Activated effector memory CD4-positive, alpha-beta T cell treated with anti-CD3 and anti-CD28 coated beads, Interleukin-2, amount 50 U/mL, for 16 hours (primary cell): ENCODE results near the gene CDC27.
"Not testable (repeated sequence)": the region's sequence is repeated elsewhere in the genome, so short reads cannot be mapped to it uniquely, and the experiment has no call there.

Source experiments
- DNase-seq: peaks from one replicate; pipeline ENCODE4 v3.0.0-alpha.2; 2020

Gene CDC27, protein sequence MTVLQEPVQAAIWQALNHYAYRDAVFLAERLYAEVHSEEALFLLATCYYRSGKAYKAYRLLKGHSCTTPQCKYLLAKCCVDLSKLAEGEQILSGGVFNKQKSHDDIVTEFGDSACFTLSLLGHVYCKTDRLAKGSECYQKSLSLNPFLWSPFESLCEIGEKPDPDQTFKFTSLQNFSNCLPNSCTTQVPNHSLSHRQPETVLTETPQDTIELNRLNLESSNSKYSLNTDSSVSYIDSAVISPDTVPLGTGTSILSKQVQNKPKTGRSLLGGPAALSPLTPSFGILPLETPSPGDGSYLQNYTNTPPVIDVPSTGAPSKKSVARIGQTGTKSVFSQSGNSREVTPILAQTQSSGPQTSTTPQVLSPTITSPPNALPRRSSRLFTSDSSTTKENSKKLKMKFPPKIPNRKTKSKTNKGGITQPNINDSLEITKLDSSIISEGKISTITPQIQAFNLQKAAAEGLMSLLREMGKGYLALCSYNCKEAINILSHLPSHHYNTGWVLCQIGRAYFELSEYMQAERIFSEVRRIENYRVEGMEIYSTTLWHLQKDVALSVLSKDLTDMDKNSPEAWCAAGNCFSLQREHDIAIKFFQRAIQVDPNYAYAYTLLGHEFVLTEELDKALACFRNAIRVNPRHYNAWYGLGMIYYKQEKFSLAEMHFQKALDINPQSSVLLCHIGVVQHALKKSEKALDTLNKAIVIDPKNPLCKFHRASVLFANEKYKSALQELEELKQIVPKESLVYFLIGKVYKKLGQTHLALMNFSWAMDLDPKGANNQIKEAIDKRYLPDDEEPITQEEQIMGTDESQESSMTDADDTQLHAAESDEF

DNA sequence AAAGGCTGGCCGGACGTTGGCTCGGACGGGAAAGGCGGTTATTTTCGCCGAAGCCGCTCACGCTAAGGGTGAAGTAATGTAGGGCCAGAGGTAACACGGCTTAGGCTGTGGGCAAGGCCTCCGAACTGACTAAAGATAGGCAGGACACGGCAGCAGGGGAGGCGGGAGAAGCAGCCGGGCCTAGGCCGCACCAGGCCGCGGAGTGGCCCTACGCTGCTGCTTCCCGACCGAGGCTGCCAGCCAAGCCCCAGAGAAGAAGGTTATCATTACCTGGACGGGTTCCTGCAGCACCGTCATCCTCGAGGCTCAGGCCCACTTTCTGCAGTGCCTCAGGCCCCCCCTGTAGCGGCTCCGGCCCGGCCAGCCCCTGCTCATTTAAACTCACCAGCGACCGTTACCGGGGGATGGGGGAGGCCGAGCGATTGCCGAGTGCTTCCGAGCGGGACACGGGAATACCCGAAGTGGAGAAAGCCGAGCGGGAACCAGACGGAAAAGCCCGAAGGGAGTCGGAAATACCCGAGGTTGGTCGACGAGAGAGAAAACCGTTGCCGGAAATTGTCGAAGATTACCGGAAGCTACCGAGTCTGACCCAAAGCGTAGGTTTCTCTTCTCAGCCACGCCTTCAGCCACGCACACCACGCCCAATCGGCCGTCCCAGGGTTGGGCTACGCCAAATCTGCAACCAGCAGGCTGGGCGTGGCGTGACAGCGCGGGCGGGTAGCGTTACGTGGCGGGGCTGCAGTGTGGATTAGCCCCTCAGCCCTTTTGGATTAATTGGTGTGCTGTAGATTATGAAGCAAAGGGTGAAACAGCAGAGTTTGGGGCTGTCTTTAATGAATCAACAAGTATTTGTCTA is at the start of gene CDC27:
TSS of gene CDC27 (minus strand) at position 420 of the 856 bp plus-strand sequence. CDS start at position 297, 123 bp downstream.
- DNase-seq = peak; percentile 100

DNA sequence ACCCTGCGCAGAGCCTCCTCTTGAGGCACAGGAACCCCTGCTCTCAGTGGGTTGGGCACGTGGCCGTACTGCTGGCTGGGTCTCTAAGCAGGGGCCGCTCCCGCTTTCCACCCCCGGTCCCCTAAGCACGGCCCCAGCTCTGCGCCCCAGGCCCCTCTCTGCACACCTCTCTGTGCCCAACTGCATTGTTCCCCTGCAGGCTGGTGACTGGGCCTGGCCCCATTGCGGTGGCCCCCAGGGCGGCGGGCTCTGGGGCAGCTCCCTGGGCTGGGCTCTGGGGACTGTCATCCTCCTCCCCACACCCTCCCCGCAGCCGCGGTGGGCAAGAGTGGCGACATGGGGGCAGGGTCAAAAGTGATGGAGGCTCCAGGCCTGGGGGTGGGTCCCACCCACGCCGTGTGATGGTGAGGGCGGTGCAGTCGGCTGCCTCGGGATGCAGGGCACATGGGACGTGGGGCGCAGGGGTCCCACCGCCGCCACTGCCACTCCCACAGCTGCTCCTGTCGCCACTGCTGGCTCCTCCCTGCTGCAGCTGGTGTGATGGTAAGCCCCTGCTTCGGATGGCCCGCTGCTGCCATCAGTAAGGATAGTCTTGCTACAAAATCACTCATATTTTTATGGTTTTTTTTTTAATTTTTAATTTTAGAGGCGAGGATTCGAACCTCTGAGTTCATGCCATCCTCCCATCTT is 49.4 kb upstream of the CDC27 start:
- no peak for DNase-seq

DNA sequence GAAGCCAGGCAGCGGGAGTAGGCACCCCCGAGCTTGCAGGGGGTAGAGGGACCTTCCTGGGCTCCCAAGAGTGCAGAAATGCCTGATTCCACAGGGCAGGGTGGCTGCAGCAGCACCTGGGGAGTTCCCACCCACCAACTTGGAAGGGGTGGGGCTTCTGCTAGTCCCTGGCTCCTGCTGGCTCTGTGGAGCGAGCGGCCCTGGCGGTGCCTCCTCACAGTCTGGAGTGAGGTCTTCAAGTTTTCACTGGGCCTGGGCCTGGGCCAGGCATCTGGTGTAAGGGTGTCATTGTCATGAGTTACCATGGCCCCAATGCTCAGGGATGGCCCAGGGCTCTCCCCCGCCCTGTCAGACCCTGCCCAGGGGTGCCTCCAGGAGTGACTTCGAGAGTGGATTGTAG is 48.7 kb upstream of the CDC27 start:
- DNase-seq = no peak

DNA sequence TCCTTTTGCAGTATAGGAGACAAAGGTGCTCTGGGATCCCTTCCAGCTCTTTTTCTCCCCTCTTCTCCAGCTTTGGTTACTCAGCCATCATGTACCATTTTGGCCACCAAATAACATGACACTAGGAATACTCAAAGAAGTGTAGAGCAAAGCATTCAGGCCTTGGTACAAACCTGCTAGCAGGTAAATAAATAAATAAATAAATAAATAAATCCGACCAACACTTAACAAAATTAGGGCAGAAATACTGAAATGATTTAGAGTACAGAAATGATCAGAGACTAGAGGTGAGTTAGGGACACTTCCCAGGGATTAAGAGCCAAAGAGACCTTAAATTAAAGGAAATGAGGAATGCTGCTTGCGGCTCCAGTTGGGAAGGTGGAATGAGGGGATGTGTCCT is 46.8 kb upstream of the CDC27 start:
- DNase-seq = no peak

DNA sequence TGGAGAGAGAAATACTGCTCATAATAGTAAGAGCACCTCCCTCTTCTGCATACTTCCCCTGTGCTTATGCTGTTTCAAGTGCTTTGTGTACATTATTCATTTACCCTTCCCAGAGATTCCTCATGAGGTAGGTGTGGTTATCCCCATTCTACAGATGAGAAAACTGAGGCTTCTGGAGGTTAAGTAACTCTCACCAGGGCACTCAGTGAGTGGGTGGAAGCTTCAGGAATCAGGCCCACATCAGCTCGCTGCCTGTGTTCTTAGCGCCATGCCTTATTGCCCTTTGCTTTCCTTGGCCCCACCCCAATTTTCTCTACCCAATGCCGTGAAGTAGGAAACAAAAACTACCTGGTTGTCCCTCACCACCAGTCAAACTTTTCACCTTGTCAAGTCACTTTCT is 46.4 kb upstream of the CDC27 start:
- no peak for DNase-seq

DNA sequence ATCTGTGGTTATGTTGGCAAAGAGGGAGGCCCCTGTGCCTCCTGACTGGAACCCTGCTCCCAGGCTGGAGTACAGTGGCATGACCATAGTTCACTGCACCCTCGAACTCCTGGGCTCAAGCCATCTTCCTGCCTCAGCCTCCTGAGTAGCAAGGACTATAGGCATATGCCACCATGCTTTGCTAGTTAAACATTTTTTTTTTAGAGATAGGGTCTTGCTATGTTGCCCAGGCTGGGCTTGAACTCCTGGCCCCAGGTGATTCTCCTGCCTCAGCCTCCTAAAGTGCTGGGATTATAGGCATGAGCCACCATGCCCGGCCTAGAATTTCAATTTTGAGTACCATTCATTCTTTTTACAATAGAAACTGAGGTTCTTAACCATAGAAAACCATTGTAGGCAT is 43.4 kb upstream of the CDC27 start:
- DNase-seq = no peak

DNA sequence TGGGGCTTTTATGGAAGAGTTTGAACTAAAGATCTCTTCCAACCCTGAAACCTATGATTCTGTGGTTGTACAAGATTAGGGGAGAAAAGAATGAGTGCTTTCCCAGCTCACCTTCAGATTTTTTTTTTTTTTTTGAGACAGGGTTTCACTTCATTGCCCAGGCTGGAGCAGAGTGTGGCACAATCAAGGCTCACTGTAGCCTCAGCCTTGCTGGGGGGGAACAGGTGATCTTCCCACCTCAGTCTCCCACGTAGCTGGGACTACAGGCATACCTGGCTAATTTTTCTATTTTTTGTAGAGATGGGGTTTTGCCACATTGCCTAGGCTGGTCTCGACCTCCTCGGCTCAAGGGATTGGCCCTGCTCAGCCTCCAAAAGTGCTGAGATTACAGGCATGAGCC is 42.8 kb upstream of the CDC27 start:
- DNase-seq = no peak

DNA sequence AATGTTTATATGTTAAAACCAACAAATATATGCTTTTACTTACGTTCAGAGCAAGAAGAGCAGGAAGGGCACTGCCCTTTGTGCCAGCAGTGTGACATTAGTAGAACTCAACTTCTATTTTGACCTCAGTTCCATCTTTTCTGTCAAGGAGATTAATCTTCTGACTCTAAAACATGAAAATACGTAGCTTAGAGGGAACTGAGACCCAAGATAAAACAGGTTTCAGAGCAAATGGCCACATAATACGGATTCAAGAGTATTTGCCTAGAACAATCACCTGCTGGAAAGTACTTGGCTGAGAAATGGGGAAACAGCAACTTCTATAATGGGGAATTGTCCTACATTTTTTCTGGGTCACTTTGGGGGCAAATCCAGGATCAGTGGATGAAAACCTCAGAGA is 42.2 kb upstream of the CDC27 start:
- DNase-seq = no peak

DNA sequence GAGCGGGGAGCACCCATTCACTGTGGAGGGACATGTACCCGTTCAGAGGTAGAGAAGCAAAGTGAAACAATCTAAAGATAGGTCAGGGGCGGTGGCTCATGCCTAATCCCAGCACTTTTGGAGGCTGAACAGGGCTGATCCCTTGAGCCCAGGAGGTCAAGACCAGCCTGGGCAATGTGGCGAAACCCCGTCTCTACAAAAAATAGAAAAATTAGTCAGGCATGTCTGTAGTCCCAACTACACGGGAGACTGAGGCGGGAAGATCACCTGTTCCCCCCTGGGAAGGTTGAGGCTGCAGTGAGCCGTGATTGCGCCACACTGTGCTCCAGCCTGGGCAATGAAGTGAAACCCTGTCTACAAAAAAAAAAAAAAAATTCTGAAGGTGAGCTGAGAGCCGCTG is 41.8 kb upstream of the CDC27 start:
- no peak for DNase-seq

DNA sequence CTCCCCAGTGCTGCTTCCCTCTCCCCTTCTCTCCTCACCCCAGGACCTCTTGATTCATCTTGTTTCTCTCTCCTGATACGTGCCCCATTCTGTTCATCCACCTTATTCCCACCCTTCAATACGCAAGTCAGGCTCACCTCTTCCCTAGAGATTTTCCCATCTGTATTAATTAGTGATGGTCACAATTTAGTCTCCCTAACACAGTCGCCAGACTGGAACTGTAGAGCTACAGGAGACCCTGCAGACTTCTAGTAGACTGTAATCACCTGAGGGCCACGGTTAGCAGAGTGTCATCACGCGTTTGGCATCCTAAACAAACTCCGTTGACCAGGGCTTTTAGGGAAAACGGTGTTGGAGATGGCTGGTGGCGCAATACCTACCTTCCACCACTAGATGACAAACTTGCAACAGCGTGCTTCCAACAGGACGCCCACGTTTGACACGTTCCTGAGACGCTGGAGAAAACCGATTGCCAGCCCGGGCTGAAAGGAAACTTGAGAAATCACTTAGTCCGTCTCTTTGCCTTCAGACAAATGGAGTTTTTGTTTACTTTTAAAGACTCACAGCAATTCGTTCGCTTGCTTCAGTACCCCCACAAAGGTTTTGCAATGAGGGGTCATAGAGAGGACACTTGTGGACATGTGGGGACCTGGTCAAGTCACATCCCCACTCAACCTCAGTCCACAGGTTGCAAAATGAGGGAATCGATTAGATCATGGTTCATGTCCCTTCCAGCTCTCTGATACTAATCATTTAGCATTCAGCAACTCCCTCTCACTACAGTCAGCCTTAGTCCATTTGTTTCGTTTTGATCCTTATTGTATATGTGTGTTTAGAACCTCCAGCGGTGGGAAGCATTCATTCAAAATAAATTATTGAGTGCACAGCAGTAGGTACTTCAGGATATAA is 40.7 kb upstream of the CDC27 start:
- peak; percentile 88 for DNase-seq

DNA sequence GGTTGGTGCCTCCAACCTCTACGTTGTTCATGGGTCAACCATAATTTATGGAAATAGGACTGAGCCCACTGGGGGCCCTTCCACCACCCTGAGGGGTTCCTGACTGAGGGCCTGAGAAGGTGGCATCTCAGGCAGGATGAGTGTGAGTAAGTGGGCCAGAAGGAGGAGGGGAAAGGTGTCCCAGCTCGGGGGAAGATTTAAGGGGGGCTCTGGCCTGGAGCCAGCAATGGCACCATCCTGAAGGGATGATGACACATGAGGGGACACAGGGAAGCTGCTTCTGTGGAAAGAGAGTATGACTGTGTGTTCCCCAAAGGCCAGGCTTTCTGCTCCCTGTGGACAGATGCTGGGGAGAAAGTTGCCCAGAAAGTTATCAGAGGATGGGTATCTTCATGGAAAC is 38.8 kb upstream of the CDC27 start:
- DNase-seq = no peak

DNA sequence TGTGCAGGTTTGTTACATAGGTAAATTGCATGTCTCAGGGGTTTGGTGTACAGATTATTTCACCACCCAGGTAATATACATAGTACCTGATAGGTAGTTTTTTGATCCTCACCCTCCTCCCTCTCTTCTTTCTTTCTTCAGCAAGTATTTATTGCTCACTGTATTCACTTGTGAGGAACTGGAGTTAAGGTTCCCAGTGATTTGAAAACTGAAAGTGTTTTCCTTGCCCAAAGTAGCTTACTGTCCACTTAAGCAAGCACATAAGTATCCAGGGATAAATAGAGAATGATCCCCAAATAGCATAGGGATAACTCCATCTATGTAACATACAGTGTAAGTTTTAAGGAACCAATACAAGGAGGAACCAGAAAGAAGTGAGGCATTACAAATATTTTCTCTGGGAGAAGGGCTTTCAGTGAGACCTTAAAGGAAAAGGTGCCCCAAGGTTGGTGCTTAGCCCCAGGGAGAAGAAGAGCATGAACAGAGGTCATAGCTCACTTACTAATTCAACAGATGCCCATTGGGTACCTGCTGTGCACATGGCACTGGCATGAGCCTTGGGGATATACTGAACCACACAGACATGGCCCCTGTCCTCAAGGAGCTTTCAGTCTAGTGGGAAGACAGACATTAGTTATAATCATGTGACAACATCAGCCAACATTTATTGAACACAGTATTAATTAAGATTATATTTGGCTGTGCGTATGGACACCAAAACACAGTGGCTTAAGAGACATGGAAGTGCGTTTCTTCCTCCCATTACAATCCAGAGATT is 37.0 kb upstream of the CDC27 start:
- no peak for DNase-seq

DNA sequence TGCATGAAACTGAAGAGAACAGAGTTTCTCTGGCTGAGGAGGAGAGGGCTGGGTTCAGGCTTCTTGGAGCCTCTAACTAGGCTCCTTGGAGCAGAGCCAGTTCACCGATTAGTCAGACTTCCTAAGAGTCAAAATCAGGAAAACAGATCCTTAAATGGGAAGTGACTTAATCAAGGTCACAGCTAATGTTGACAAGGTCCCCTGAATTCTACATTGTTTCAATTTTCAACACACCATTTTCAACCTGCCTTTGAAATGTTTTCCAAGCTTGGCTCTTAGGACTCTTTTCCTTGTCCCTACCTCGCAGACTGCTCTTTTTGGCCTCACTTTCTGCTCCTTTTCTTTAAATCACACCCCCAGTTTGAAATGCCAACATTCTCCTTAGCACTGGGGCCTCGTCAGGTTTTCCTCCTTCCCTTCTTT is 36.4 kb upstream of the CDC27 start:
- DNase-seq = no peak

DNA sequence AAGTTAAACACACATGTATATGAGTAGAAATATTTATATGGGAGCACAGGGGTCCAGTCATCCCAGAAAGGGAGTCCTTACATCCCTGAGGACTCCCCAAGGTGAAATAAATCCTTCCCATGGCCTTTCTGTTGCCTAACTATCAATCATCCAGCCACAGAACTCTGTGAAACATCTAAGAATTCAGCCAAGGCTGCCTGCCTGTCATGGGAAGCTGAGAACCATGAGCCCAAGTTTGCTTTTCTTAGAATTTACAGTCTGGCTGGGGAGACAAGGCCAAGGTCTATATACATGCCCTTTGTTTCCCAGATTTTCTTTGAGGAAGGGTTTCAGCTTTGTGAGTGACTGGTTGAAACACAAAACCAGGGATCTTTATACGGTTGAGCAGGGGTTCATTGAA is 35.9 kb upstream of the CDC27 start:
- DNase-seq = no peak

DNA sequence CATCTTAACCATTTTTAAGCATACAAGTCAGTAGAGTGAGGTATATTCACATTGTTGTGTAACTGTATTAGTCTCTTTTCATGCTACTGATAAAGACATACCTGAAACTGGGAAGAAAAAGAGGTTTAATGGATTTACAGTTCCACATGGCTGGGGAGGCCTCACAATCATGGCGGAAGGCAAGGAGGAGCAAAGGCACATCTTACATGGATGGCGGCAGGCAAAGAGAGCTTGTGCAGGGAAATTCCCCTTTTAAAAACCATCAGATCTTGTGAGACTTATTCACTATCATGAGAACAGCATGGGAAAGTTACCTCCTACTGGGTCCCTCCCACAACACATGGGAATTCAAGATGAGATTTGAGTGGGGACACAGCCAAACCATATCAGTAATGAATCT is 35.0 kb upstream of the CDC27 start:
- DNase-seq = not testable (repeated sequence)

DNA sequence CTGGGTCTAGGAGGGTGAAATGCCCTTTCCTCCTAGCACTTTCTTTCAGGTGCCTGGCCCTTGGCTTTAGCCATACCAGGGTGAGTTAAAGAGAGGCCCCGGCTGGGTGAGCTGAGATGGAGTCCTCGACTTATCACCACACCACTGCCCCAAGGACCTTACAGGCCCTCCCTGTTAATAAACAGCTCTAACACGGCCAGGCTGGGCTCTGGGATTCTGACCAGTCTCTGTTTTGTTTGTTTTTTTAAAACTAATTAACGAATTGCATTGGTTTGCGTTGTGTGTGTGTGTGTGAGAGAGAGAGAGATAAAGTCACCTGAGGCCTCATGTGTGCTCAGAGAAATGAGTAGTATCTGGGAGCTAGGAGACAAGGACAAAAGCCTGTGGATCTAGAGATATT is 34.4 kb upstream of the CDC27 start:
- no peak for DNase-seq

DNA sequence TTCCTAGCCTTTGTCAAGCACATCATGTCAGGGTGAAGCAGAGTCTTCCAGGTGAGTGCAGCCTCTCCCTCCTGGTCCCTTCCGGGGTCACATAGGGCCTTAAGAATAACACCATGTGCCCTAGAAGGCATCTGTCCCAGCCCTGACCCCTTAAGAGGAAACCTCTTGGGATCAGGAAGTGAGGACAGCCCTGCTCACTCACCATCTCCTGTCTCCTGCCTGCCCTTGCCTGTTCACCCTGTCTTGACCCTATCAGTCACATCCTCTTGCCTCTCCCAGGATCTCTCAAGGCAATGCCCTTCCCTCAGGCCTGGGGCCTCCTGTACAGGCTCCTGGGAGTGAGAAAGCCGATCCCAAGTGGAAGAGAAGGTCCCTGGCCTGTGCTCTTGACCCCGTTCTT is 33.9 kb upstream of the CDC27 start:
- peak; percentile 27 for DNase-seq

DNA sequence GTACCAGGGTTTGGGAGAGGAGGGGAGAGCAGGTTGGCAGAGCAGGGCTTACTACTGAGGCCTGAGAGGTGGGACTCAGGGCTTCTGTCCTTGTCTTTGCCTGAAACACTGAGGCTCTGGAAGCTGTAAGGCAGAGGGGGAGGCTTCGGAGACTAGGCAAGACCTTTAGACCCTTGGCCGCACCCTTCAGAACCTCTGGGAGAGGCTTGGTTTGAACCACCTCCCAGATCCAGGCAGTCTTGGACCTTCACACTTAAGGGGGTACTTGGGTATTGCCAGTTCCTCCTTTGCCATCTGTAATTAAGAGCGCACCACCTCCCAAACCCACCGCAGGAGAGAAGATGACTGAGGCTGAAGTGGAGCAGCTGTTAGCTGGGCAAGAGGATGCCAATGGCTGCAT is 33.0 kb upstream of the CDC27 start:
- no peak for DNase-seq

DNA sequence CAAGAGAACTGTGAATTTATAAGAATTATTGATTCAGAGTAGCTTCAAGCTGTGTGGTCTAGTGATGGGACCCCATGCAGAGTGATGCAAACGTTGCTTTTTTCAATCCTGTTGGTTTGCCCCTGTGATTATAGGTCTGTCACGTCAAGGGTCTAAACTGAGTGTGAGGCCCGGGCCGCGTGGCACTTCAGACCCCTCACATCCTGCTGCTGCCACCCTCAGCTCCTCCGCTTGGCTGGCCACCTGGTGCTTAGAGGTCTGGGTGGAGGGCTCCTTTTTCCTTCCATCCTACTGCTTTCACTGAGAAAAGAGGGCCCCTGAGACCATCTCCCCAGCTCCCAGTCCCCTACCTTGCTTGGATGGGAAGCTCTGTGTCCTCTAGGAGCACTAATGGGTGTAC is 32.1 kb upstream of the CDC27 start:
- no peak for DNase-seq

DNA sequence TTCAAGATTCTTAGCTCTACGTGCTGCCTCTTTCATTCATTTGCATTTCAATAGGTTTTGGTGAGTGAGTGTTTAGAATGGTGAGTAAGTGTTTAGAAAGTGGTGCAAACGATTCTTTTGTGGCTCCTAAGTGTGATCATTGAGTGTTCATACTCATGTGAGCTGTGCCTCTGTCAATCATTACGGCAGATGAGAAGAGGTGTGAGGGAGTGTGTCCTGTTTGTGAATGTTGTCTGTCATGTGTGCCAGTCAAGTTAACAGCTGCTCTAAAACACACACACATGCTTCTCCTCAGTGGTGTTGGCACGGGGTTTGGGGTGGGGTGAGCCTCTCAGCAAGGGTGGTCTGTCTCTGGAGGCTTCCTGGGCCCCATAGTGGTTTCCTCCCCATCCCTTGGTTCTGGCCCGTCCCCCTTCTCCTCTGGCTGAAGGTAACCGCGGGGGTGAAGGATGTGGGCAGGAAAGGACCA is 31.5 kb upstream of the CDC27 start:
- no peak for DNase-seq
